ENCODE data around the gene GPR39.

Gene GPR39

DNA sequence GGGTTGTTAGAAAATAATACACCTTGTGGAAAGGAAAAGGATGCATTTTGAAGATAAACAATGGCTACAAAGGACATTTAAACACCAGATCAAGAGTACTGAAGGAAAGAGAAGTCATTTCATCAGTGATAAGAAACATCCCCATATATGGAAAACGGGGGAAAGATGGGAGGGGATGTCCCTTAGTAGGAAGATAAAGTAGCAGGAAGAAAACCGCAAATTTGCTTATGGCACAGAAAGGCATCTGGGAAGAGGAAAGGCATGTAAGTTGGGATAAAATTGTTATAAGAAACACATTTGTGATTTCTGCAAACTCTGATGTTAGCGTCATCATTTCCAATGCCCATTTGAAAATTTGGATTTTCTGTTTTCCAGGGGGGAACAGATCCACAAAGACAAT is 263.9 kb downstream of the GPR39 start:
- Histone ChIP-seq H3K27ac (ENCODE audit: poor library complexity, severe bottlenecking) (no peak overlapping the region), H3K4me1 (ENCODE audit: insufficient read depth, poor library complexity, severe bottlenecking) (no peaks in the 10 kb centered on the region), H3K27me3 (ENCODE audit: insufficient read depth, poor library complexity, severe bottlenecking) (peaks cover 6% of the 10 kb centered on the region), H3K36me3 (ENCODE audit: low read depth) (no peaks in the 10 kb centered on the region), H3K9me3 (ENCODE audit: severe bottlenecking) (no peaks in the 10 kb centered on the region), H3K4me3 (ENCODE audit: severe bottlenecking) (no peak overlapping the region)
- TF ChIP-seq, protein P1, sequence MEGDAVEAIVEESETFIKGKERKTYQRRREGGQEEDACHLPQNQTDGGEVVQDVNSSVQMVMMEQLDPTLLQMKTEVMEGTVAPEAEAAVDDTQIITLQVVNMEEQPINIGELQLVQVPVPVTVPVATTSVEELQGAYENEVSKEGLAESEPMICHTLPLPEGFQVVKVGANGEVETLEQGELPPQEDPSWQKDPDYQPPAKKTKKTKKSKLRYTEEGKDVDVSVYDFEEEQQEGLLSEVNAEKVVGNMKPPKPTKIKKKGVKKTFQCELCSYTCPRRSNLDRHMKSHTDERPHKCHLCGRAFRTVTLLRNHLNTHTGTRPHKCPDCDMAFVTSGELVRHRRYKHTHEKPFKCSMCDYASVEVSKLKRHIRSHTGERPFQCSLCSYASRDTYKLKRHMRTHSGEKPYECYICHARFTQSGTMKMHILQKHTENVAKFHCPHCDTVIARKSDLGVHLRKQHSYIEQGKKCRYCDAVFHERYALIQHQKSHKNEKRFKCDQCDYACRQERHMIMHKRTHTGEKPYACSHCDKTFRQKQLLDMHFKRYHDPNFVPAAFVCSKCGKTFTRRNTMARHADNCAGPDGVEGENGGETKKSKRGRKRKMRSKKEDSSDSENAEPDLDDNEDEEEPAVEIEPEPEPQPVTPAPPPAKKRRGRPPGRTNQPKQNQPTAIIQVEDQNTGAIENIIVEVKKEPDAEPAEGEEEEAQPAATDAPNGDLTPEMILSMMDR (IDR thresholded peaks at IDR 0.05; ENCODE audit: poor library complexity, severe bottlenecking): no peak
- ATAC-seq (ENCODE audit: low read depth) (no peak), DNase-seq (ENCODE audit: low spot score) (no peak)

DNA sequence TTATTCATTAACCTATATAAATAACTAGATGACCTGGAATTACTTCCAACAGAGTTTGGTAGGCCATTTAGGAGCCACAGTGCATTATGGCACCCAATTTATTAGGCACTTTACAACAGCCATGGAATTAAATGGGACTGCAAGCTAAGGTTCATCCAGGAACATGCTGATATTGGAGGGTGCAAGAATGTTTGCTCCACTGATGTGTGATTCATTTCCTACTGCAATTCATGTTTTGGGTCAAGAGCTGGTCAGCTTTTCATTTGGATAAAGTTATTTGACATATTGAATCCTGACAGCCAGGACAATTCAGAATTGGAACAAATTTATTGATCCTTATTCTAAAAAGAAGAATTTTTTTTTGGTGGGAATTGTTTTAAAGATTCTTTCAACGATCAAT is 265.2 kb downstream of the GPR39 start:
- H3K36me3 ChIP-seq (ENCODE audit: low read depth): no peaks in the 10 kb centered on the region

DNA sequence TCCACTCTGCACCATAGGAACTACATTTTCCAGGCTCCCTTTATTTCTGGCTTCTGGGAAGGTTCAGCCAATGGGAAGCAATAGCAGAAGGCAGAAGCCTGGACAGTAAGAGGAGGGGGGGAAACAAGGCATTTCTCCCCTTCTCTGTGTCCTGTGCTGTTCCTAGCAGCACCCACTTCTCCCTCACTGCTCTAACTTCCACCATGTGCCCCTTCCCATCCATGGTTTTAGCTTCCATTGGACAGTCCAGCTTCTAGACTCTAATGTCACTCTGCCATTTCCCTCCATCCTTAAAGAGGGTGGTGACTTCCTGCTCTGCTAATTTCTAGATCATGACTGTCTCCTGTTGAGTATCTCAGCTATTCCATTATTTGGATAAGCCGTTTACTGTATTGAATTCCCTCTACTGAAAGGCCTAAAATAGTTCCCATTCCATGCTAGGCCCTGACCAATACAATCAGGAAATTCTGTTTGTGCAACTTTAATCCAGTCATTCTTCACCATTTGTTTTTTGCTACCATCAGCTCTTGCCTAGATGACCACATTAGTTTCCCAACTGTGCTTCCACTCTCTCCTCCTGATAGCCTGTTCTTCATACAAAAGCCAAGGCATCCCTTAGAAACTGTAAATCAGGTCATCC is 274.2 kb downstream of the GPR39 start:
- DNase-seq (ENCODE audit: low spot score) (no peak), ATAC-seq (ENCODE audit: low read depth) (no peak)
- Histone ChIP-seq H3K27ac (ENCODE audit: poor library complexity, severe bottlenecking) (no peak overlapping the region), H3K27me3 (ENCODE audit: insufficient read depth, poor library complexity, severe bottlenecking) (no peaks in the 10 kb centered on the region), H3K4me3 (ENCODE audit: severe bottlenecking) (no peak overlapping the region), H3K9me3 (ENCODE audit: severe bottlenecking) (no peaks in the 10 kb centered on the region), H3K4me1 (ENCODE audit: insufficient read depth, poor library complexity, severe bottlenecking) (no peaks in the 10 kb centered on the region), H3K36me3 (ENCODE audit: low read depth) (no peaks in the 10 kb centered on the region)
- TF ChIP-seq, protein P1 (IDR thresholded peaks at IDR 0.05; ENCODE audit: poor library complexity, severe bottlenecking): no peak

More for the DNA sequence above, 265.2 kb downstream of the GPR39 start:
- DNase-seq (ENCODE audit: low spot score) (no peak), ATAC-seq (ENCODE audit: low read depth) (no peak)
- no peak overlapping the region for H3K27ac ChIP-seq (ENCODE audit: poor library complexity, severe bottlenecking)
- no peak overlapping the region for H3K4me3 ChIP-seq (ENCODE audit: severe bottlenecking)
- H3K4me1 ChIP-seq (ENCODE audit: insufficient read depth, poor library complexity, severe bottlenecking): no peaks in the 10 kb centered on the region
- H3K9me3 ChIP-seq (ENCODE audit: severe bottlenecking): no peaks in the 10 kb centered on the region
- TF ChIP-seq, protein P1 (IDR thresholded peaks at IDR 0.05; ENCODE audit: poor library complexity, severe bottlenecking): no peak
- H3K27me3 ChIP-seq (ENCODE audit: insufficient read depth, poor library complexity, severe bottlenecking): peaks cover 6% of the 10 kb centered on the region

DNA sequence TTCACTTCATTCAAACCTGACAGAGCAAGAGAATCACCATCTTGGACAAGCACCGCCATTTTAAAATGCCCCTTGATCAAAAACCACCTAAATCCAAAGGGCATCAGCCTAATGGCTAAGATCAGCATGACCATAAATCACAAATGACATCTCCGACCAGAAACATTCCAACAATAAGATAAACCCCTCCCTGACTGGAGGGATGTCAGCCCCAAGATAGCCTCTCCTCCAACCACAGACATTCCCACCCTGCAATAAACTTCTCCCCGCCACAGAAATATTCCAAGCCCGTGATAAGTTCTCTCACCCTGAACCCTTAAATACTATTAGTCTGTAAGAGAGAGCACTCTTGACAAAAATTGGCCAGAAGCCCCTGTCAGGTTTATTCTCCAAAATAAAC is 275.0 kb downstream of the GPR39 start:
- no peak overlapping the region for H3K27ac ChIP-seq (ENCODE audit: poor library complexity, severe bottlenecking)
- no peaks in the 10 kb centered on the region for H3K36me3 ChIP-seq (ENCODE audit: low read depth)
- ATAC-seq (ENCODE audit: low read depth) (no peak), DNase-seq (ENCODE audit: low spot score) (no peak)
- no peaks in the 10 kb centered on the region for H3K9me3 ChIP-seq (ENCODE audit: severe bottlenecking)
- H3K4me3 ChIP-seq (ENCODE audit: severe bottlenecking): no peak overlapping the region
- H3K27me3 ChIP-seq (ENCODE audit: insufficient read depth, poor library complexity, severe bottlenecking): no peaks in the 10 kb centered on the region
- TF ChIP-seq, protein P1 (IDR thresholded peaks at IDR 0.05; ENCODE audit: poor library complexity, severe bottlenecking): no peak
- no peaks in the 10 kb centered on the region for H3K4me1 ChIP-seq (ENCODE audit: insufficient read depth, poor library complexity, severe bottlenecking)

DNA sequence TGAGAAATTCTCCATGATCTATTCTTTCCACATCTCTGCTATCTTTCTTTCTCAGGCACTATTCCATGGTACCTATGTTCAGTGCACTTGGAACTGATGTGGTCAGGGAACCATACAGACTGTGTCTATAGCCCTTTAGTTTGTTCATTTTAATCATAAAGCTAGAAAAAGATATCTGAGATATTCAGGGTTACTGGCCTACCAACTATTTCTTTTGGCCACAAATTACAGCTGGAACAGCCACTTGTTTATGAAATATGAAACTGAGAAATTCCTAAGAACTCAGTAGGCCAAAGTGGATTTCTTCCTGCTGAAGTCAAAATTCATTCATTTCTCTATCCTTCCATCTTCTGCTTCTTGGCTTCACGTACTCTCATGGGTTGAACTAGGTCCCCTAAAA is 276.2 kb downstream of the GPR39 start:
- no peaks in the 10 kb centered on the region for H3K36me3 ChIP-seq (ENCODE audit: low read depth)
- H3K27me3 ChIP-seq (ENCODE audit: insufficient read depth, poor library complexity, severe bottlenecking): no peaks in the 10 kb centered on the region
- H3K9me3 ChIP-seq (ENCODE audit: severe bottlenecking): no peaks in the 10 kb centered on the region
- DNase-seq (ENCODE audit: low spot score): no peak
- H3K4me1 ChIP-seq (ENCODE audit: insufficient read depth, poor library complexity, severe bottlenecking): no peaks in the 10 kb centered on the region
- H3K4me3 ChIP-seq (ENCODE audit: severe bottlenecking): no peak overlapping the region
- TF ChIP-seq, protein P1 (IDR thresholded peaks at IDR 0.05; ENCODE audit: poor library complexity, severe bottlenecking): no peak
- H3K27ac ChIP-seq (ENCODE audit: poor library complexity, severe bottlenecking): no peak overlapping the region
- ATAC-seq (ENCODE audit: low read depth): no peak
